NCI-H774 (cell line): ENCODE data around the gene ORM1.
"Not testable (repeated sequence)": the region's sequence is repeated elsewhere in the genome, so short reads cannot be mapped to it uniquely, and the experiment has no call there.

ENCODE experiments used
- DNase-seq: peaks from one replicate; lab custom pipeline; 2025; lab: John Stamatoyannopoulos, UW

The ORM1 gene

DNA sequence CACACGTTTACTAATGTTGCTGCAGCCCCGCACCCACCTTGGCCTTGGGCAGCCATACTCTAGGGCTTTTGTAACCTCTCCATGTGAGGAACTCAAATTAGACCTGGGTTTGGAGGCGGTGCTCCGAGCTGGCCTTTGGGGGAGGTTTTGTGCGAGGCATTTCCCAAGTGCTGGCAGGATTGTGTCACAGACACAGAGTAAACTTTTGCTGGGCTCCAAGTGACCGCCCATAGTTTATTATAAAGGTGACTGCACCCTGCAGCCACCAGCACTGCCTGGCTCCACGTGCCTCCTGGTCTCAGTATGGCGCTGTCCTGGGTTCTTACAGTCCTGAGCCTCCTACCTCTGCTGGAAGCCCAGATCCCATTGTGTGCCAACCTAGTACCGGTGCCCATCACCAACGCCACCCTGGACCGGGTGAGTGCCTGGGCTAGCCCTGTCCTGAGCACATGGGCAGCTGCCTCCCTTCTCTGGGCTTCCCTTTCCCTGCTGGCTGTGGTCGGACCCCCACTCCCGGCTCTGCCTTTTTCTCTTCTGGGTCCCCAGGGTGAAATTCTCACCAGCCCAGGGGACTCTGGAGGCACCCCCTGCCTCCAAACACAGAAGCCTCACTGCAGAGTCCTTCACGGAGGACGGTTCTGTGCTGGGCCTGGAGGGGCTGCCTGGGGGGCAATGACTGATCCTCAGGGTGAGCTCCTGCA is at the start of gene ORM1:
Gene ORM1 (plus strand): TSS at position 268 of the 701 bp plus-strand sequence. CDS start 36 bp downstream, at position 304.
- DNase-seq: not testable (repeated sequence)

GRCh38 chr9:114273461-114273881 is 49.4 kb upstream of the ORM1 start:
- no peak for DNase-seq

DNA sequence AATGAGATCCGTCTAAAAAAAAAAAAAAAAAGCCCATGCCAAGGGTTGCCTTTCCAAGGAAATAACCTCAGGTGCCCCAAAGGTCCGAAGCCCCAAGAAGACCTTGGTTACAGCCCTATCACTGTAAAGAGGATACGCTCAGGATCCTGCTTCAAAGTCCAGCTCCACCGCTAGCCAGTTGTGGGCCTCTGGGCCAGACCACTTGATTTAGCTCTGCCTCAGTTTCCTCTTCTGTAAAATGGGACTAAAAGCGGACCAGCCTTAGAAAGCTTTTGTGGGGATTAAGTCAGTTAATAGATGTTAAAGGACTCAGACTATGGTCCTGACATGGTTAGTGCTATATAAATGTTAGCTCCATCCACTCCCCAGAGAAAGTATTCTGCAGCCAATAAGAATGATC is 48.7 kb upstream of the ORM1 start:
- no peak for DNase-seq

GRCh38 chr9:114275246-114276004 is 47.5 kb upstream of the ORM1 start:
- DNase-seq: no peak

DNA sequence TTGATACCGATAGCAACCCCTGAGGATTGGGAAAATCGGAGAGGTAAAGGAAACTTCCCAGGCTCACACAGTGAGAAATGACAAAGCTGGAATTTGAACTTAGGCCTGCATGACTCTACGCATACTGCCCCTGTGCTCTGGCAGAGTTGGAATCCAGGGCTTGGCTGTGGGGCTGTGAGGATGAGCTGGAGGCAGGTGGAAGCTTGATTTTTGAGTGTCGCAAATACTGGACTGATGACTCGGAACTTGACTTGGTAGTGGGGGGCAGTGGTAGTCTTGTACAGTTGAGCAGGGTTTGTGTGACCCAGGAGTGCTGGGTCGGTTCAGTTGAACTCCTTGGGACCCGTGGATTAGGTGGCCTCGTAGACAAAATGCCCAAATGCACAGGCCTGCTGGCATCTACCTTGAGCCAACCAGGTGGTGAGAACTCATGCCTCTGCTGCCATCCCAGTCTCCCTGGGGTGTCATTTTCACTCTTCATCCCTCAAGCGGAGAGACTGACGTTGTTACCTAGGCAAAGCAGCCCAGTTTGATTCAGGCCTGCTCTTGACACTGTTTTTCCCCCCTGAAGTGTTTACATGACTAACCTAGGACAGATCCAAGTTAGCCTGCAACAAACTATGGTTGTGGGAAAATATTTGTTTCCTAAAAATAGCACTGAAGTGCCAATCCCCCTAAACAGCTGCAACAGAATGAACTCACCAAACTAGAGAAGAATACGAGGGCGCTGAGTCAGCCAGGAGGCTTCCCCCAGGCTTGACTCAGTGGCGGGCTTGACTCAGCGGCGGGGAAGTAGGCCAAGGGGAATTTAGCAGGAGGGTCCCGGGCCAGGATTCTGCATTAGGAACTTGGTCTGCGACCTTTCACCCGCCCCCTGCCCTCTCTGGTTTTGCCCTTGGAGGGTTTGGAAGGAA is 45.7 kb upstream of the ORM1 start:
- no peak for DNase-seq

DNA sequence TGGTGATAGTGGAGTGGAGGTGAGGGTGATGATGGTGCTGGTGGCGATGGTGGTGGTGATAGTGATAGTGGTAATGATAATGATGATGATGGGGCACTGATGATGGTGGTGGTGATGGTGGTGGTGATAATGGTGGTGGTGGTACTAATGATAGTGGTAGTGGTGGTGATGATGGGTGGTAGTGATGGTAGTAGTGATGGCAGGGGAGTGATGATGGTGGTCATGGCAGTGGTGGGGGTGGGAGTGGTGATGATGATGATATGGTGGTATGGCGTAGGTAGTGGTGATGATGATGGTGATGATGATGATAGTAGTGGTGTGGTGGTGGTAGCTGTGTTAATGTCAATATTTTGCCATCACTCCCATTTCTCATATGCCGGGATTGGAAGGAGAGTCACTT is 44.5 kb upstream of the ORM1 start:
- no peak for DNase-seq

DNA sequence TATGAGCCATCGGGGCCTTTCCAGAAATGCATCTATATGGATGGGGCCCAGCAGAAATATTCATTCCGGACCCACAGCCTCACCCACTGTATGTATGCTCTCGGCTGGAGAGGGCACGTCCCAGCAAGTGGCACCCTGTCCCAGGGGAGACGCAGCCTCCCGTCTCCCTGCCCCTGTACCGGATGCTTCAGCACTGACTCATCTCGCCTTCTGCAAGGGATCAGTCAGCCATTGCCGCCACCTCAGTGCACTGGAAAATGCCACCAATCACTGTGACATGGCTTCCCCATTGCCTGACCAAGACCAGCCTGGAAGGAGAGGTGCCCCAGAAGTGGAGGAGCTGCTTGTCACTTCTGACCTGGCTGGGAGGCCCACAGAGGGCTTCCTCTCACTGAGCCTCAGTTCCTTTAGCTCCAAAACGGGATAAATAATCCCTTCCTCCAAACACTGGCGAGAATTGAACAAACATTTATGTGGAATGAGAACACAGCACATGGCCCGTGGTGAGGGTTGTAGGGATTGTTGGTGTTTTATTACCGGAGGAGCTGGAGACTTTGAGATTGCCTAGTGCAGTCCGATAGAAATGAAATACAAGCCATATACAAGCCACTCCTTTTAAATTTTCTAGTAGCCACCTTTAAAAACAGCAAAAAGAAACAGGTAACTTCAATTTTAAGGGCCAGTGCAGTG is 43.9 kb upstream of the ORM1 start:
- DNase-seq: no peak

DNA sequence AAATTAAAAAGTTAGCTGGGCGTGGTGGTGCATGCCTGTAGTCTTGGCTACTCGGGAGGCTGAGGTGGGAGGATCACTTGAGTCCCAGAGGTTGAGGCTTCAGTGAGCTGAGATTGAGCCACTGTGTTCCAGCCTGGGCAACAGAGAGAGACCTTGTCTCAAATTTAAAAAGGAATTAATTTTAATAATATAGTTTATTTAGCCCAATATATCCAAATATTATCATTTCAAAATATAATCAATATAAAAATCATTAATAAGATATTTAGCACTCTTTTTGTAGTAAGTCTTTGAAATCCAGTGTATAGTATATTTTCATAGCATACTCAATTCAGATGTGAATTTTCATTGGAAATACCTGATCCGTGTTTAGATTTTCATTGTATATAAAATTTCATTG is 43.2 kb upstream of the ORM1 start:
- DNase-seq: no peak

DNA sequence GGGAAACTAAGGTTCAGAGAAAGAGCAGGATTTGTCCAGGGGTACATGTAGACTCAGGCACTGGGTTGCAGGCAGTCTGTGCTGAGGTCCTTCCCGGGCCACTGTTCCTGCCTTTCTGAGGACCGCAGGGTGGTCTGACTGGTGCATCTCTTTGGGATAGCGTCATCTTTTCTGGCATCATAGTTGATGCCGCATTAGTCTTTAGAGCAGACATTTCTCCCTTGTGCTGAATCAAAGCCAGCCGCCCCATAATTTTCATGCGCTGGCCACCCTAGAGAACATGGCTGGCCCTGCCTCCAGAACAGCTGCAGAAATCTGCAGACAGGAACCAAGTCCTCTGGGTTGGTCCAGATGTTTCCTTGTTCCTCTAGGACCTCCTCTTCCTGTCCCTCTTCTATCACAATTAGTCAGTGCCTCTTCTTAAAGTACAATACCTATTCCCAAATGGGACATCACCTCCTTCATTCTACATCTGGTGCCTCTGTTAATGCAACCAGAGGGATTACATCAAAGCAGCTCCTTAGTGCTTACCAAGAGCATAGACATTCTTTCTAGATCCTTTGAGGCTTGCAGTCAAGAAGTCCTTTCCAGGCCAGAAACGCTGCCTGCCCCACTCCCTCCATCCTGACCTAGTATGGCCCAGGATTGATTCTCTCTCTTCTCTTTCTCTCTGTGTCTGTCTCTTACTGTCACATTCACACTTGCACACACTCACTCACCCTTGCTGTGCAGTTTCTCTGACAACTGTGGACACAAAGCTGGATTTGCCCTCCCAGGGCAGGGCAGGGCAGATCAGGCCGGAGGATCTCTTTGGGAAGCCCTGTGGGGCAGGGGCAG is 42.0 kb upstream of the ORM1 start:
- DNase-seq: no peak

DNA sequence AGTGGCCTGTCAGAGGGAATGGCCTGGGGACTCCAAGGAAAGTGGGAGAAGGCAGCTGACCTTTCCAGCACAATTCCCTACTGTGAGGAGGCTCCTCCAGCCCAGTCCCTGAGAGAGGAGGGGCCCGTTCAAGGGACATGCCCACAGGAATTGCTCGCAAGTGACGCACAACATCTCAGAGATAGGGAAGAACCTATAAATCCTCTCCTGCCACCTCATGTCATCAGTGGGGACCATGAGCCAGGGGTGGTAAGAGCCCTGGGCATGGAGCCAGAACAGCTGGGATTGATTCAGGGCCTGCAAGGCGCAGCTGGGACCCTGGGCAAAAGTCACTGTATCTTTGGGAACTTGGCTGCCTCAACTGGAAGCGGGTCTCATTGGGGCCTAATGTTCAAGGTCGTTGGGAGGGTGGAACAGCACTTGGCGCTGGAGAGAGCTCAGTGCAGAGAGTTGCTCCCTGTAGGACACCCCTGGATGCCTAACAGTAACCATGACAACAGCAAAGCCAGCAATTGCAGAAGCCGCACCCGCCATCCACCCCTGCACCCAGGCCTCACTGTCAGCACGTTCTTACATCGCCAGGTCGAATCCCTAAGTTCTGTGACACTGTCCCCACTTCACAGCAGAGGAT is 41.3 kb upstream of the ORM1 start:
- DNase-seq: no peak

- no peak for DNase-seq
Observed at GRCh38 chr9:114282104-114282485, 40.8 kb upstream of the ORM1 start.

- DNase-seq: no peak
Observed at GRCh38 chr9:114282507-114282906, 40.4 kb upstream of the ORM1 start.

- DNase-seq: no peak
Observed at GRCh38 chr9:114282926-114283325, 40.0 kb upstream of the ORM1 start.

GRCh38 chr9:114283551-114284111 is 39.3 kb upstream of the ORM1 start:
- no peak for DNase-seq

GRCh38 chr9:114284316-114285060 is 38.4 kb upstream of the ORM1 start:
- DNase-seq: no peak

DNA sequence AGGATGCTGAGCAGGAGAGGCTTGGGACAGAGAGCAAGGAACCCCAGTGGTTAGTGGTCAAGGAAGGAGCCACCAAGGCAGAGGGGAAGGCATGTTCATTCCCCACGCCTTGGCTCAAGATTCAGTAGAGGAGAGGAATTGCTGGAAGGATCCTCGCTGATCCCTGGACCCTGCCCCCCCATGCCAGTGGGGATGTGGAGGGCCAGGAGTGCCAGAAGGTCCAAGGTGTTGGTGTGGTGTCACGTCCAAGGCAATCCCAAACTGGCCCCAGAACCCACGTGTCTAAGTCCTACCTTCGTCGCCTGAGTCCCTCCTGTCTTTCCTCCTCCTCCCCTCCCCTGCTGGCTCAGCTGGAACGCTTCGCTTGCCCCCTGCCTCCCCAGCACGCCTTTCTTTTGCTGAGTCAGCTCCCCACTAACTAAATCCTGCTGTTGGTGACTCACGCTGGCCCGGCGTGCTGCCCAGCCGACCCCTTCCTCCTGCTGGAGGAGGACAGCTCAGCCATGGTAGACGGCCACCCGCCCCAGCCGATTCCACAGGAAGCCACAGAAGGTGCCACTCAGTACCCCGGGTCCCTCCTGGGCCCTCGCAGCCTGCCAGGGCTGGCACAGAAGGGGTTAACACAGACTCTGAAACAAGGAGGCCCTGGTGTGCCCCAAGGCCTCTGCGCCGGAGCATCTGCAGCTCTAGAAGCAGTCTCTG is 37.6 kb upstream of the ORM1 start:
- no peak for DNase-seq

GRCh38 chr9:114286146-114286679 is 36.7 kb upstream of the ORM1 start:
- no peak for DNase-seq

GRCh38 chr9:114287001-114287762 is 35.7 kb upstream of the ORM1 start:
- no peak for DNase-seq
